GM19455 (cell line): ENCODE measurements around the gene ZMAT3.
"Not testable (repeated sequence)": the region's sequence is repeated elsewhere in the genome, so short reads cannot be mapped to it uniquely, and the experiment has no call there.

Experiments
- ATAC-seq: cut with Tn5 transposase; IDR thresholded peaks from one replicate; pipeline ENCODE4 v1.9.1; 2021; ENCODE audit not compliant: unreplicated experiment

The ZMAT3 gene

GRCh38 chr3:179071323-179072099 is at the start of gene ZMAT3:
ZMAT3 (minus strand) TSS chr3:179071809; CDS start chr3:179067752, 4,057 bp downstream.
- peak; percentile 74 for ATAC-seq

GRCh38 chr3:179116816-179117215 is 45.2 kb upstream of the ZMAT3 start:
- ATAC-seq, result no peak

GRCh38 chr3:179115444-179115843 is 43.8 kb upstream of the ZMAT3 start:
- not testable (repeated sequence) for ATAC-seq

GRCh38 chr3:179113903-179114302 is 42.3 kb upstream of the ZMAT3 start:
- ATAC-seq, result no peak

- ATAC-seq, result no peak
Measured at GRCh38 chr3:179108086-179108485, 36.5 kb upstream of the ZMAT3 start.

- no peak for ATAC-seq
Measured at GRCh38 chr3:179107617-179108016, 36.0 kb upstream of the ZMAT3 start.

GRCh38 chr3:179105881-179106280 is 34.3 kb upstream of the ZMAT3 start:
- no peak for ATAC-seq

GRCh38 chr3:179100652-179101051 is 29.0 kb upstream of the ZMAT3 start:
- ATAC-seq, result no peak

GRCh38 chr3:179098388-179099077 is 26.9 kb upstream of the ZMAT3 start:
- ATAC-seq, result no peak

GRCh38 chr3:179093807-179094206 is 22.2 kb upstream of the ZMAT3 start:
- ATAC-seq, result no peak

GRCh38 chr3:179091113-179091512 is 19.5 kb upstream of the ZMAT3 start:
- ATAC-seq, result no peak

- no peak for ATAC-seq
Measured at GRCh38 chr3:179088306-179088705, 16.7 kb upstream of the ZMAT3 start.

- ATAC-seq, result no peak
Measured at GRCh38 chr3:179083977-179084376, 12.4 kb upstream of the ZMAT3 start.

- ATAC-seq, result no peak
Measured at GRCh38 chr3:179082416-179082815, 10.8 kb upstream of the ZMAT3 start.

GRCh38 chr3:179081885-179082284 is 10.3 kb upstream of the ZMAT3 start:
- no peak for ATAC-seq

GRCh38 chr3:179079537-179079936 is 7.9 kb upstream of the ZMAT3 start:
- ATAC-seq, result no peak

GRCh38 chr3:179076243-179077027 is 4.8 kb upstream of the ZMAT3 start:
- peak; percentile 33 for ATAC-seq

GRCh38 chr3:179074656-179075055 is 3.0 kb upstream of the ZMAT3 start:
- ATAC-seq, result no peak

GRCh38 chr3:179073816-179074215 is 2.2 kb upstream of the ZMAT3 start:
- no peak for ATAC-seq

- peak; percentile 23 for ATAC-seq
Measured at GRCh38 chr3:179072100-179072438, 460 bp upstream of the ZMAT3 start.

GRCh38 chr3:179071027-179071322 is 634 bp downstream of the ZMAT3 start:
- no peak for ATAC-seq
